Mesodermal cell (in vitro differentiated cells): ENCODE measurements around the gene ATG12.
"Not testable (repeated sequence)": the region's sequence is repeated elsewhere in the genome, so short reads cannot be mapped to it uniquely, and the experiment has no call there.

Experiments used
- H3K27ac ChIP-seq: 2 replicates; pipeline ENCODE4 v1.7.0; 2013; ENCODE audit warnings: mild to moderate bottlenecking, low read depth, low read length, moderate library complexity; ENCODE audit not compliant: severe bottlenecking
- H3K36me3 ChIP-seq: 2 replicates; pipeline ENCODE4 v1.7.1; 2013; ENCODE audit warnings: mild to moderate bottlenecking, low read length, moderate library complexity; ENCODE audit not compliant: control insufficient read depth, insufficient read depth
- H3K4me1 ChIP-seq: one replicate; pipeline ENCODE4 v1.7.1; 2013; ENCODE audit warnings: mild to moderate bottlenecking, low read length; ENCODE audit not compliant: insufficient read depth, control insufficient read depth, poor library complexity, severe bottlenecking
- H3K4me3 ChIP-seq: 2 replicates; pipeline ENCODE4 v1.7.0; 2013; ENCODE audit warnings: low read length, control low read depth, mild to moderate bottlenecking; ENCODE audit not compliant: insufficient read depth, poor library complexity, severe bottlenecking; ENCODE audit errors: extremely low read depth
- H3K9me3 ChIP-seq: 2 replicates; pipeline ENCODE4 v1.7.1; 2013; ENCODE audit warnings: mild to moderate bottlenecking, low read length, moderate library complexity; ENCODE audit not compliant: control insufficient read depth
- WGBS, 2 experiments: methylation state at CpG; one replicate each; pipeline ENCODE4 v1.1.5; 2013; ENCODE audit warnings: missing lambda C conversion rate in 2 of 2; ENCODE audit not compliant: insufficient coverage in 2 of 2; 5-methylcytosine and 5-hydroxymethylcytosine counted together

Gene ATG12

DNA sequence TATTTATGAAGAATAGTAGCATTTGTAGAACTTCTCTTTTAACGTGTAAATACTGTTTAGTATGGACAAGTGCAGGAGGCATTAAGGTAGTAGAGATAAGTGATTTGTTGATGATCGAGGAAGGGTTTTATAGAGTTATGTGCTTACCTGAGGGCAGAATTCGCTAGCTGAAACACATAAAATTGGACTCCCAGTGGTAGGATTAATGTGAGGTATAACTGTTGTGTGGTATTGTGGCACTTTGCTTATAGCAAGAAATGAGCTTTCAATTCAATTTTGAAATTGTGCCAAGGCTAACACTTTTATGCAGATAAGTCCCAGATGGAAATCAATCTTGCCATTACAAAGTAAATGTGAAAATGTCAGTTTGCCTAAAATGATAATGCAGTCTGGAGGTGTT is 1.6 kb upstream of the ATG12 start:
- WGBS, 2 experiments = 50 to 70% methylated on average over 2 to 3 of the region's 3 CpGs
- Histone ChIP-seq H3K36me3 (no peaks in the 10 kb centered on the region), H3K4me3 (peak overlapping the region; percentile 76), H3K9me3 (no peaks in the 10 kb centered on the region), H3K4me1 (peaks cover 3% of the 10 kb centered on the region), H3K27ac (no peak overlapping the region)

DNA sequence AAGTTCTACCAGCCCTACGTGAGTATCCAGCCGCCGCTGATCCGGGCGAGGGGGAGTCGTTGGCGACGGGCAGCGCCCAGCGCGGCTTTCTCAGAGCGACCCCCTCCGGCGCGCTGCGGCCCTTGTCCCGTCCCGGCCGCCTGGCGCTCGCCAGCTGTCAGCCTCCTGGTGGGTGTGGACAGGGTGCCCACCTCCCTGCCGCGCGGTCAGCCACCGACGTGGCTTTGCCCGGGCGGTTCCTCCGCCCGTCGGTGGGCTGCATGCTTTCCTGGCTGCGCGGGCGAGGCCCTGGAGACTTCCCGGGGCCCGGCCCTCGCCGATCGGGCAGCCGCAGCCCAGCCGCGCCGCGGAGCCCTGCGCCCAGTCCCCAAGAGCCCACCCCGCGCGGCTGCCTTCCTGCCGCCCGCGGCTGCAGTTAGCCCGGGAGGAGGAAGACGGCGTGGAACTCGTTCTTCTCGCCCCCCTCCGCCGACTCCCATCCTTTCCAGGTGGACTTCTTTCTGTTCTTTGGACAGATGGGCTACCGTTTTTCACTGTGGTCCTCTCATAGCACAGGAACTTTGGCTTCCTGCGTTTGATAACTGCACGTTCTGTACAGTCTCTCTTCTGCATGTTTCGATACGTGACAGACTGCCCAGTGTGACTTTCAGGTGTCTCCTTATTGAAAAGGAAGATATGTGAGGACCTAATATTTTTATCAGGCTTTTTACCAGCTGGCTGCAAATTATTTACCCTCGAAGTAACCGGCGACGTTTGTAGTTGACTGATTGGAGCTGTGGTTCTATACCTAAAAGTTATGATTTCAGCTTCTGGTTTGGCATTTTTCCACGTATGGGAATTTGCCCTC is 947 bp upstream of the ATG12 start:
- H3K4me1 ChIP-seq = peaks cover 3% of the 10 kb centered on the region
- peaks cover 3% of the 10 kb centered on the region for H3K36me3 ChIP-seq
- H3K4me3 ChIP-seq = peak overlapping the region; percentile 76
- 0 to 1% methylated on average over 56 to 57 of the region's 68 CpGs for WGBS, 2 experiments
- H3K27ac ChIP-seq = peak overlapping the region; percentile 93
- no peaks in the 10 kb centered on the region for H3K9me3 ChIP-seq

DNA sequence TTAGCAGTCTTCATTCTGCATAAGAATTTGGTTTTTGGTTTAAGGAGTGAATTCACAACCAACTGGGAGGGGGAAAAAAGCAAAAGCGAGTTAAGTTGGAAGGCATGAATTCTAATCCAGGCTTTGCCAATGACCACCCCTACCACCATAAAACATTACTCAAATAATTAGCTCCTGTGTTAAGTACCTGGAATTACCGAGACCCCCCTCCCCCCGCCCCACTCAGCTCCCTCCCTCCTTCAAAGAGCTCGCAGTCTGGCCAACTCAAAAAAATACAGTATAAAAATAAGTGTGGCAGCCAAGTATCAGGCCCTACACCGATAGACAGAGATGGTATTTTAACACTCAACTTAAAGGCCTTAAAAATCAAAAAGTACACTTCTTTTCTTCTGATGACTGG is 492 bp downstream of the ATG12 start:
- H3K9me3 ChIP-seq = no peaks in the 10 kb centered on the region
- peaks cover 3% of the 10 kb centered on the region for H3K4me1 ChIP-seq
- peaks cover 18% of the 10 kb centered on the region for H3K36me3 ChIP-seq
- 0% methylated on average over 1 of the region's 5 CpGs; no CpG with 5 or more reads in 1 of the 2 experiments for WGBS, 2 experiments
- H3K4me3 ChIP-seq = peak overlapping the region; percentile 76
- H3K27ac ChIP-seq = peak overlapping the region; percentile 93

DNA sequence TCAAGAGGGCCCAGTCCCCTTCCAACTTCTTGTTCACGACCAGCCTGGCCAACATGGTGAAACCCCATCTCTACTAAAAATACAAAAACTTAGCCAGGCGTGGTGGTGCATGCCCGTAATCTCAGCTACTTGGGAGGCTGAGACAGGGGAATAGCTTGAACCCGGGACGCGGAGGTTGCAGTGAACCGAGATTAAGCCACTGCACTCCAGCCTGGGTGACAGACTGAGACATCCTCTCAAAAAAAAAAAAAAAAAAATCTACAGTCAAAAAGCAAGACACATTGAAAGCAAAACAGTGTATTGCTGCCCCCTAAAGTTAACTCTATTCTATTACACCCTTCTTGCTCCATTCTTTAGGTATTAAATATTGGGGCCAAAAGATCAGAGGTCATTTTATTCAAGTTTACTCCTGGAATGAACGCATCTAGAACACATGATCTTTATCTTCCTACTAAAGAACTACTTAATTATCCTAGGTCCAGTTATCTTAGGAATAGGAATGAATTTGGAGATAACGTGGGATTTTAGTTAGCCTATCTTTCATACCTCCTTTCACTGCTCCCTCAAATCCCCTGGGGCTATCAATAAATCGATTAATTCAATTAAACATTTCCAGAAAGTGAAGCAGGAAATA is 2.4 kb downstream of the ATG12 start:
- Histone ChIP-seq H3K4me3 (no peak overlapping the region), H3K4me1 (peaks cover 3% of the 10 kb centered on the region), H3K27ac (no peak overlapping the region), H3K36me3 (peaks cover 33% of the 10 kb centered on the region), H3K9me3 (no peaks in the 10 kb centered on the region)
- WGBS, 2 experiments = 62 to 71% methylated on average over 5 of the region's 10 CpGs

DNA sequence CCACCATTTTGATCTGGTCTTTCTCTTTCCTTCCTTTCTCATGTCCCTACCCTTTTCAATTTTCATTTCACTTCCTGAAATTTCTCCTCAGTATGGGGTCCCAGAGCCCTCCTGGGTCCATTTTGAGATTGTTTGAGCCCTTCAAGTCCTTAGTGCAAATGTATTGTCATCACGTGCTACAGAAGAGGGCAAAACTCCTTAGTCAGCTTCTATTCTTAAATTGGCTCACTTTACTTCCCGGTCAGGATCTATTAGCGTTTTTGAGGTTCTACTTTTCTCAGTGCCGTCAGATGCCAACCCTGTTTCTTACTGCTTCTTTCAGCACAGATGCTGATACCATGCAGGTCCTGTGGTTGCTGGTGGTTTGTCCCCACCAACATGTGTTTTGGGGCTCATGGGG is 5.9 kb downstream of the ATG12 start:
- H3K4me3 ChIP-seq = no peak overlapping the region
- no peaks in the 10 kb centered on the region for H3K9me3 ChIP-seq
- 87 to 89% methylated on average over 2 to 3 of the region's 4 CpGs for WGBS, 2 experiments
- peaks cover 2% of the 10 kb centered on the region for H3K4me1 ChIP-seq
- H3K36me3 ChIP-seq = peaks cover 45% of the 10 kb centered on the region
- H3K27ac ChIP-seq = no peak overlapping the region

DNA sequence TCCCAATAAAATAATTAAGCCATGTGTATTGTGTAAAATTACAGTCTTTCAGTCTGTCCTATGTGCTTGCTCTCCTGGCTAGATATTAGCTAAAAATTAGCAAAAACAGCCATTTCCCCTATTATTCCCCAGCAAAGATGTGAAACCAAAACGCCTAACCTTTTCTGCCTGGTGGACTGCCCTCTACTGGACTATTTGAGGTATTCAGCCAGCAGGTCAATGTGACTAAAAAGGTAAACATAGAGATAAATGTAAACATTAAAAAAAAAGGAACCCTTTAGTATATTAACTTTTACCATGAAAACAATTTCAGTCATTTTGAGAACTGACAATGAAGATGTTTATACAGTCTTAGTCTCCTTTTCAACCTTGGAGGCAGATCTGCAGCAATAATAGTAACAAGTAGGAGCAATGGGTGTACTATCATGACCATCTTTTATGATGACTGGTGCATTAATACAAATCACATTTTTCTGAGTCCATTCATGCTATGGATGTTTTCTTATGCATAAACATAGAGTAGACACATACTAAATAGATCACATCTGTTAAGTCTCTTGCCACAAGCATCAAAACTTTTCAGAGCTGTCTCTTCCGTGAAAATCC is 10.1 kb downstream of the ATG12 start:
- Histone ChIP-seq H3K27ac (no peak overlapping the region), H3K4me3 (no peak overlapping the region), H3K9me3 (no peaks in the 10 kb centered on the region), H3K4me1 (no peaks in the 10 kb centered on the region), H3K36me3 (peaks cover 48% of the 10 kb centered on the region)
- no CpG with 5 or more reads among the region's 2 CpGs for WGBS, 2 experiments

DNA sequence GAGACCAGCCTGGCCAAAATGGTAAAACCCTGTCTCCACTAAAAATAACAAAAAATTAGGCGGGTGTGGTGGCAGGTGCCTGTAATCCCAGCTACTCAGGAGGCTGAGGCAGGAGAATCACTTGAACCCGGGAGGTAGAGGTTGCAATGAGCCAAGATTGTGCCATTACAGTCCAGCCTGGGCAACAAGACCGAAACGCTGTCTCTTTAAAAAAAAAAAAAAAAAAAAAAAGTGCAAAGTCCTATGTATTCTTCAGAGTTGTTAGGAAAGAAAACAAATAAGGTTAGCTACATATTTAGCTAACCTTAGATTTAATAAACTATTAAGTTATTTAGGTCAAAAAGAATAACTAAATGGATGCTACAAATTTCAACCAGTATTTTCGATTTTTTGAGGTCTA is 11.5 kb downstream of the ATG12 start:
- 67 to 95% methylated on average over 1 to 2 of the region's 5 CpGs for WGBS, 2 experiments
- no peaks in the 10 kb centered on the region for H3K9me3 ChIP-seq
- H3K36me3 ChIP-seq = peaks cover 35% of the 10 kb centered on the region
- no peaks in the 10 kb centered on the region for H3K4me1 ChIP-seq
- no peak overlapping the region for H3K4me3 ChIP-seq
- no peak overlapping the region for H3K27ac ChIP-seq

DNA sequence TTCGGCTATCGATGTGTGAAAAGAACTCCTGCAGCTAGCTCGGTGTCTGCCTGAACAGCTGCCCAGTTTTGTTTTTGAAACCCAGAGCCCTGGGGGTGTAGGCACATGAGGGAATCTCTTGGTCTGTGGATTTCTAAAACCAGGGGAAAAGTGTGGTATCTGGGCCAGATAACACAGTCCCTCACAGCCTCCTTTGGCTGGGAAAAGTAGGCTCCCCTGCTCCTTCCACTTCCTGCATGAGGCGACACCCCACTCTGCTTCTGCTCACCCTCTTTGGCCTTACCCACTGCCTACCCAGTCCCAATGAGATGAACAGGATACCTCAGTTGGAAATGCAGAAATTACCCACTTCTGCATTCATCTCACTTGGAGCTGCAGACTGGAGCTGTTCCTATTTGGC is 15.4 kb downstream of the ATG12 start:
- WGBS, 2 experiments = 81 to 88% methylated on average over 1 to 4 of the region's 4 CpGs
- Histone ChIP-seq H3K4me1 (no peaks in the 10 kb centered on the region), H3K27ac (no peak overlapping the region), H3K36me3 (peaks cover 21% of the 10 kb centered on the region), H3K4me3 (no peak overlapping the region), H3K9me3 (no peaks in the 10 kb centered on the region)

DNA sequence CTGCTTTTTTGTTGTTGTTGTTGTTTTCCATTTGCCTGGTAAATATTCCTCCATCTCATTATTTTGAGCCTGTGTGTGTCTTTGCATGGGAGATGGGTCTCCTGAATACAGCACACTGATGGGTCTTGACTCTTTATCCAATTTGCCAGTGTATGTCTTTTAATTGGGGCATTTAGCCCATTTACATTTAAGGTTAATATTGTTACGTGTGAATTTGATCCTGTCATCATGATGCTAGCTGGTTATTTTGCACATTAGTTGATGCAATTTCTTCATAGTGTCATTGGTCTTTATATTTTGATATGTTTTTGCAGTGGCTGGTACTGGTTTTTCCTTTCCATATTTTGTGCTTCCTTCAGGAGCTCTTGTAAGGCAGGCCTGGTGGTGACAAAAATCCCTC is 16.4 kb downstream of the ATG12 start:
- H3K4me1 ChIP-seq, H3K9me3 ChIP-seq, H3K27ac ChIP-seq, H3K4me3 ChIP-seq: not testable (repeated sequence)
- WGBS, 2 experiments = no CpG with 5 or more reads among the region's 1 CpG
- peaks cover 14% of the 10 kb centered on the region for H3K36me3 ChIP-seq

DNA sequence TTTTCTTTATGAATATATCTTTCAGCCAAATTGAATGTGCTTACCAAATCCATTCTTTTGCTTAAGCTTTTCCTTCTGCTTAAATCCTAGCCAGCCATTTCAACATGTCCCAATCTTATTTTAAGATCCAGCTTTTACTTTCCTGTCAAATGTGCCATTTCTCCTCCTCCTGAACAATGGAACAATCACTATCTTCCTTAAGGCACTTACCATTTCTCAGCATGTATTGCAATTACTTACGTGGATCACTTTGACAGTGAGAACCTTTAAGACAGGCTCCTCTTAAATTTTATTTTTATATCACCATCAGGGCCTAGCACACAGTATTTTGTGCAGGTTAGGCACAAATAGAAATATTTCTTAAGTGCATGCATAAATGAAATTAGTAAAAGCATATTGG is 20.5 kb downstream of the ATG12 start:
- no peaks in the 10 kb centered on the region for H3K4me1 ChIP-seq

More for the DNA sequence above, 20.5 kb downstream of the ATG12 start:
- no peak overlapping the region for H3K4me3 ChIP-seq
- WGBS, 2 experiments = 78% methylated on average over 1 of the region's 1 CpG; no CpG with 5 or more reads in 1 of the 2 experiments
- H3K36me3 ChIP-seq = no peaks in the 10 kb centered on the region
- H3K27ac ChIP-seq = no peak overlapping the region
- H3K9me3 ChIP-seq = no peaks in the 10 kb centered on the region
